GM21381 (cell line): ENCODE results near the gene PSG2.
"Not testable (repeated sequence)": the region's sequence is repeated elsewhere in the genome, so short reads cannot be mapped to it uniquely, and the experiment has no call there.

Experiments
- ATAC-seq: cut with Tn5 transposase; IDR thresholded peaks from one replicate; pipeline ENCODE4 v1.9.1; 2021; ENCODE audit warnings: mild to moderate bottlenecking, moderate library complexity; ENCODE audit not compliant: unreplicated experiment

PSG2 gene

GRCh38 chr19:43082601-43083000 lies at the start of gene PSG2:
PSG2 (minus strand) TSS chr19:43082701; CDS start chr19:43082569, 132 bp downstream.
- ATAC-seq, result not testable (repeated sequence)

- ATAC-seq, result not testable (repeated sequence)
Measured at GRCh38 chr19:43131281-43131842, 48.9 kb upstream of the PSG2 start.

DNA sequence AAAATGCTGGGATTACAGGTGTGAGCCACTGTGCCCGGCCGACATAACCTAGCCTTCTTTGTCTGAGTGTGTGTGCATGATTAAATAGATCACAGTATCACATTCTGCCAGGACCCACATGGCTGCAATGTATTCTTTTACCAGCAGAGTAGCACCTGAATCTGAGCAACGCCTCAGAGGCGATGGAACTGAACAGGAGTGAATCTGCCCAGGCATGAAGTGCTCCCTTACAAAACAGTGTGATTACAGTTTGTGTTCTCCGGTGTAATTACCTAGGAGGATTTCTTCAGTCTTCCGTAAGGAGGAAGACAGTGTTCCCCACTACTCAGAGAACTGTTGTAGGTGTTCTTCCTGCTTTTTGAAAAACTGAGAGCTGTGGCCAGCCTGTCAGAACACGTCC lies 46.7 kb upstream of the PSG2 start:
- ATAC-seq, result not testable (repeated sequence)

DNA sequence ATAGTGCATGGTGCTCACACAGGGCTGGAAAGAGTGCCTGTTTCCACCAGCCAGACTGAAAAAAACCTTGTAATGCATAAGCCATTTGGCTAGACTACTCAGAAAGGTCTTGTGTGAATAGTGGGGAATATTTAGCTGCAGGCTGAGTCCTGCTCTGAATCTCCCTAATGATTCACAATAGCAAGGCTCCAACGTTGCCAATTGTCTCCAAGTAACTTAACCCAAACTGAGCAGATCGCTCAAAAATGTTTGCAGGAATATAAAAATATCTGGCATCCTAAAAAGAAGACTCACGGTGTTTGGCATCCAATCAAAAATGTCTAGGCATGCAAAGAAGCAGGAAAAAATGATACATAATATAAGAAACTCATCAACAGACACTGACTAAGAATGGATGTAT lies 44.8 kb upstream of the PSG2 start:
- ATAC-seq, result not testable (repeated sequence)

DNA sequence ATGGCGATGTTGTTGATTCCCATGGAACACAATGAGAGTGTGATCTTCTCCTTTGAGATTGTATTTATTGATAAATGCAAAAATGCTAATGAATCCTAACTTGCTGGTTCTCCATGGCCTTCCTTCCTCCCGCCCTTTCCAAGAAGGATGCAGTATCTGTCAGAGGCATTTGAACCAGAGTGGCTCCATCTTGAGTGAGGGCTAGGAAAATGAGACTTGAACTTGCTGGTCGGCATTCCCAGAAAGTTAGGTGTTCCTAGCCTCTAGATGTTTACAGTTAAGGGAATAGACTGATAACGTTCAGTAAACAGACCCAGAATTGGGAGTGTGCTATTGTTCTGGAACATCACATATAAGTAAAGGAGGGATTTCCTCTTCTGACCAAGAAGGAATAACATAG lies 44.2 kb upstream of the PSG2 start:
- ATAC-seq, result no peak

GRCh38 chr19:43124360-43124759 lies 41.9 kb upstream of the PSG2 start:
- ATAC-seq, result no peak

DNA sequence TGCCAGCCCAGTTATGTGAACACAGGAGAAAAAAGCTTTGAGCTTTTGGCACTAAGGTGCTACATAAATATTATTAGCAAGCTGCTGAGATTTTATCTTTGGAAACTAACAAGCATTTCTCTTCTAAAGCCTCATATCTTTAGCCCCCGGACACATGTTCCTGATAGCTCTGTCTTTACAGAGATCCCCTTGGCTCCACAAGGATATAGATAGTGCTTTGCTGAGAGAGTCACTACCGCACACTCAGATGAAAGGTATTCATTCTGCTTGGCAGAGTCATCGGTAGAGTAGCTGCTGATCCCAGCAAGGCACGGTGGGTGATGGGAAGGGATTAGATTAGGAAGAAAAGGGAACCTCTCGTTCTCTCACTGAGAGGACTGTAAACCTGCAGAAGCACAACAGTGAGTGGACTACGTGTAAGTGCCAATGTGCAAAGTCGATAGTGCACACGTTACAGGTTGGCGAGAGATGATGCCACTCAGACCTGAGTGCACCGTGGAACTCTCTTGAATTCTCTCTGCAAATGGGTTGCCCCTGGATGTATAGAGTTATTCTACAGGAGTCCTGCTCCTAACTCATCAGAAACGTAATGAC lies 38.0 kb upstream of the PSG2 start:
- ATAC-seq, result not testable (repeated sequence)

GRCh38 chr19:43119526-43119925 lies 37.0 kb upstream of the PSG2 start:
- ATAC-seq, result not testable (repeated sequence)

DNA sequence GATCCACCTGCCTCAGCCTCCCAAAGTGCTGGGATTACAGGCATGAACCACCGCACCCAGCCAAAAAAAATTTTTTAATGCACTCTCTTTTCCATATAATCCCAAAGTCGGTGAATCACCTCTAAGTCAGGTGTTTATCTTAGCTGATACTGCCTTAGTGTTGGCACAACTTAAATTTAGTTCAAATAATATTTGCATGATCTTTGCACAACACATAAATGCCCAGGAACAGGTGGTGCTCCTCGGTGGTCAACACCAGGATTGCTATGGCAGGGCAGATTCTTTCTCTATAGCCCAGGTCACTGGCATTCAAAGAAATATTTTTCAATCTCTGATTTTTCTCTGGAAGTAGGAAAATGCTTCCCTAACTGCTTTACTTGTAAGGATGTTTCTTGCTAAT lies 33.9 kb upstream of the PSG2 start:
- ATAC-seq, result not testable (repeated sequence)

GRCh38 chr19:43115548-43115947 lies 33.0 kb upstream of the PSG2 start:
- not testable (repeated sequence) for ATAC-seq

GRCh38 chr19:43115064-43115463 lies 32.6 kb upstream of the PSG2 start:
- ATAC-seq, result not testable (repeated sequence)

- not testable (repeated sequence) for ATAC-seq
Measured at GRCh38 chr19:43114626-43115025, 32.1 kb upstream of the PSG2 start.

- not testable (repeated sequence) for ATAC-seq
Measured at GRCh38 chr19:43107401-43107800, 24.9 kb upstream of the PSG2 start.

GRCh38 chr19:43105496-43105895 lies 23.0 kb upstream of the PSG2 start:
- ATAC-seq, result no peak

DNA sequence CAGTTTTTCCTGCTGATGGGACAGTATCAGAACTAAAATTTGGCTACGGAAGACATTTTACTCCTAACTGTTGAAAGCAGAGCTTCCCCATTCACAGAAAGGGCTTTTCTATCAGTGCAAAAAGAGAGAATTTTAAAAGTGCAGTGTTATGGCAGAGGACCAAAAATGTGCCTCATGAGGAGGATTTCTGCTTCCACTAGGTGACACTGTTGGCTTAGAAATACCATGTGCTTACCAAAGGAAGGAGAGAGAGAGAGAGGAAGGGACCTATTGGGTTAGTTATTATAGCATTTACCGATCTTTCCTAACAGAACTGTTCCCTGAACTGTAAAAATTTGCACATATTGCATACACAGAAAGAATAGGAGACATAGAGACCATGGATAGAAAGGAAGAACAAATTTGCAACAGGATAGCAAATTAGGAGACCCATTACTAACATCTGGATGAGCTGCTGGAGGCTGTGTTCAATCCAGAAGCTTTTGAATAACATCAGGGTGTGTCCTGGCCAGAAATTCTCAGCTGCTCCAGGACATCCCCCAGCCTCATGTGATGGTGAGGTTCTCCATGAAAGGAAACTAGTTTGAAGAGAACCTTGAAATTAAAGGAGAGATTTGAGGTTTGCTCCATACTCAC lies 21.8 kb upstream of the PSG2 start:
- ATAC-seq, result not testable (repeated sequence)

GRCh38 chr19:43101950-43102349 lies 19.4 kb upstream of the PSG2 start:
- no peak for ATAC-seq

- ATAC-seq, result not testable (repeated sequence)
Measured at GRCh38 chr19:43098416-43098815, 15.9 kb upstream of the PSG2 start.

- not testable (repeated sequence) for ATAC-seq
Measured at GRCh38 chr19:43087702-43088340, 5.3 kb upstream of the PSG2 start.

DNA sequence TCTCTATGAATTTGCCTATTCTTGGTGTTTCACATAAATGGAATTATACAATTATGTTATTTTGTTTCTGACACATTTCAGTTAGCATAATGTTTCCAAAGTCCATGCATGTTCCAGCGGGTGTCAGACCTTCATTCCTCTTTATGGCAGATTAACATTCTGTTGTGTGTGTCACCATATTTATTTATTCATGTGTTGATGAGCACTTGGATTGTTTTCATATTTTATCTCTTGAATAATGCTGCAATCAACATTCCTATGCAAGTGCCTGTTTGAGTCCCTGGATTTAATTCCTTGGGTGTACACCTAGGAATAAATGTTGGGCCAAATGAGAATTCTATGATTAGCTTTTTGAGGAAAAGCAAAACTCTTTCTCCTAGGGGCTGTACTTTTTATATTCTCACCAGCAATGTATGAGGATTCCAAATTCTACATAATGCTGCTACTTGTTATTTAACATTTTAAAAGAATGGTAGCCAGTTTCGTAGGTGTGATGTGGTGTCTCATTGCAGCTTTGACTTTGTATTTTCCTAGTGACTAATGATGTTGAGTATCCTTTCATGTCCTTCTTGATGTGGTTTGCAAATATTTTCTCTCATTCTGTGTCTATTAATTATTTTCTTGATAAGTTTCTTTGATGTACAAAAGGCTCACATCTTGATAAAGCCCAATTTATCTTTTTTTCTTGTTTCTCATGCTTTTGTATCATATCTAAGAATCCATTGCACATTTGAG lies 3.5 kb upstream of the PSG2 start:
- ATAC-seq, result not testable (repeated sequence)

GRCh38 chr19:43084196-43084832 lies 1.8 kb upstream of the PSG2 start:
- ATAC-seq, result not testable (repeated sequence)

DNA sequence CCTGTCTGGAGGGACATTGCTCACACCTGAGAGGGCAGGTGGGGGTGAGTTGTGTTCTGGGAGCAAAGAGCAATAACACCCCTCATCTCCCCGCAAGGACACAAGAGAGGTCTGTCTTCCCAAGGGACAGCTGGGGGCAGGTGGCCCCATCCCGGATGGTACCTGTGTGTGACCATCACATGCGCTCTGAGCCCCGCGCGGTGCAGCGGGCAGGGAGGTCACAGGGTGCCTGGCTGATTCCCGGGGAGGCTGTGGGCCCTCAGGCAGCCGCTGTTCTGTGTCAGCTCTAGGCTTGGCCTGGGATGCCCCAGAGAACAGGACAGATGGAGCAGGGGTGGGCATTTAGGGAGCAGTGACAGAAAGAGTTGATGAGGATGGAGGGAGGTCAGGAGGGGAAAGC lies 1.2 kb upstream of the PSG2 start:
- ATAC-seq, result not testable (repeated sequence)
